ENCODE results near the gene DSTN.

The DSTN gene

GRCh38 chr20:17613328-17614175 is 43.7 kb downstream of the DSTN start:
- TF ChIP-seq OSR1 (CRISPR knock-in tag; IDR thresholded peaks at IDR 0.05) (no peak), ZC3H10 (CRISPR knock-in tag; IDR thresholded peaks at IDR 0.05) (no peak), PPARA (CRISPR knock-in tag; IDR thresholded peaks at IDR 0.05; ENCODE audit: borderline replicate concordance) (no peak), ISL1 (CRISPR knock-in tag; IDR thresholded peaks at IDR 0.05) (no peak), ZNF565 (CRISPR knock-in tag; conservative IDR thresholded peaks at IDR 0.05; ENCODE audit: low read depth) (no peak), ESRRG (CRISPR knock-in tag; IDR thresholded peaks at IDR 0.05) (no peak), CSDC2 (CRISPR knock-in tag; IDR thresholded peaks at IDR 0.05) (no peak), ZNF70 (CRISPR knock-in tag; IDR thresholded peaks at IDR 0.05) (no peak), SNAI2 (CRISPR knock-in tag; IDR thresholded peaks at IDR 0.05) (no peak), TOX (CRISPR knock-in tag; IDR thresholded peaks at IDR 0.05; ENCODE audit: borderline replicate concordance) (no peak), ZFP3 (CRISPR knock-in tag; IDR thresholded peaks at IDR 0.05) (no peak), TCF4 (CRISPR knock-in tag; IDR thresholded peaks at IDR 0.05; ENCODE audit: borderline replicate concordance) (no peak), TSHZ2 (CRISPR knock-in tag; IDR thresholded peaks at IDR 0.05) (no peak), GLIS3 (CRISPR knock-in tag; IDR thresholded peaks at IDR 0.05) (no peak), ZNF8 (CRISPR knock-in tag; IDR thresholded peaks at IDR 0.05) (no peak), ARNTL (CRISPR knock-in tag; IDR thresholded peaks at IDR 0.05; ENCODE audit: borderline replicate concordance, low read depth) (no peak), ZFP30 (CRISPR knock-in tag; IDR thresholded peaks at IDR 0.05) (no peak), RARB (CRISPR knock-in tag; IDR thresholded peaks at IDR 0.05) (no peak)
- TF ChIP-seq, protein P1, sequence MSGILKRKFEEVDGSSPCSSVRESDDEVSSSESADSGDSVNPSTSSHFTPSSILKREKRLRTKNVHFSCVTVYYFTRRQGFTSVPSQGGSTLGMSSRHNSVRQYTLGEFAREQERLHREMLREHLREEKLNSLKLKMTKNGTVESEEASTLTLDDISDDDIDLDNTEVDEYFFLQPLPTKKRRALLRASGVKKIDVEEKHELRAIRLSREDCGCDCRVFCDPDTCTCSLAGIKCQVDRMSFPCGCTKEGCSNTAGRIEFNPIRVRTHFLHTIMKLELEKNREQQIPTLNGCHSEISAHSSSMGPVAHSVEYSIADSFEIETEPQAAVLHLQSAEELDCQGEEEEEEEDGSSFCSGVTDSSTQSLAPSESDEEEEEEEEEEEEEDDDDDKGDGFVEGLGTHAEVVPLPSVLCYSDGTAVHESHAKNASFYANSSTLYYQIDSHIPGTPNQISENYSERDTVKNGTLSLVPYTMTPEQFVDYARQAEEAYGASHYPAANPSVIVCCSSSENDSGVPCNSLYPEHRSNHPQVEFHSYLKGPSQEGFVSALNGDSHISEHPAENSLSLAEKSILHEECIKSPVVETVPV (CRISPR knock-in tag; IDR thresholded peaks at IDR 0.05) = no peak
- TF ChIP-seq, protein P2, sequence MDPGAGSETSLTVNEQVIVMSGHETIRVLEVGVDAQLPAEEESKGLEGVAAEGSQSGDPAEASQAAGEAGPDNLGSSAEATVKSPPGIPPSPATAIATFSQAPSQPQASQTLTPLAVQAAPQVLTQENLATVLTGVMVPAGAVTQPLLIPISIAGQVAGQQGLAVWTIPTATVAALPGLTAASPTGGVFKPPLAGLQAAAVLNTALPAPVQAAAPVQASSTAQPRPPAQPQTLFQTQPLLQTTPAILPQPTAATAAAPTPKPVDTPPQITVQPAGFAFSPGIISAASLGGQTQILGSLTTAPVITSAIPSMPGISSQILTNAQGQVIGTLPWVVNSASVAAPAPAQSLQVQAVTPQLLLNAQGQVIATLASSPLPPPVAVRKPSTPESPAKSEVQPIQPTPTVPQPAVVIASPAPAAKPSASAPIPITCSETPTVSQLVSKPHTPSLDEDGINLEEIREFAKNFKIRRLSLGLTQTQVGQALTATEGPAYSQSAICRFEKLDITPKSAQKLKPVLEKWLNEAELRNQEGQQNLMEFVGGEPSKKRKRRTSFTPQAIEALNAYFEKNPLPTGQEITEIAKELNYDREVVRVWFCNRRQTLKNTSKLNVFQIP (CRISPR knock-in tag; IDR thresholded peaks at IDR 0.05; ENCODE audit: borderline replicate concordance, low read depth) = no peak
- no peak for ATAC-seq

DNA sequence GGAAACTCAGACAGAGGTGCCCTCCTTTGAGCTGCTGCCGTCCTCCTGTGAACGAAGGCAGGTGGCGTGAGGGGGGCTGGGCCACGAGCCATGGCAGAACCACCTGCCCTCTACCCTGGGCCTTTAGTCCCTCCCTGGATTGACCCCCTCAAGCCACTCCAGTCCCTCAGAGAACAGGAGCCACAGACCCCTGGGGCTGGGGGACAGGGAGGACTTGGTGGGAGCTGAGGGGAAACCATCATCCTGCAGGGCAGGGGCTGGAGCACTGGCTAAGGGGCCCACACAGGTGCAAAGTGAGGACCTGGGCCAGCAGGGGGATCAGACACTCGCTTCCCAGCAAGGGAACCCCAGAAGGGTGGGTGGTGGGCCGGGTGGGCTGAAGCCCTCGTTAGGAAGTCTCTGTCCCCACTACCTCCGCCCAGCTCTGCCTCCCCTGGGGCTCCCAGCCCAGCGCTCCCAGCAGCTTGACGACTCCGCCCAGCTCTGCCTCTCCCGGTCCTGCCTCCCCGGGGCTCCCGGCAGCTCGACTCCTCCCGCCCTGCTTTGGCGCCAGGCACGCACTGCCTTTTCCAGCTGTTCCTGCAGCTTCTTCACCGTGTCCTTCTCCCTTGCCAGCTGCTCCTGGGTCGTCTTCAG is 44.4 kb downstream of the DSTN start:
- TF ChIP-seq ARNTL (CRISPR knock-in tag; IDR thresholded peaks at IDR 0.05; ENCODE audit: borderline replicate concordance, low read depth) (no peak), RARB (CRISPR knock-in tag; IDR thresholded peaks at IDR 0.05) (no peak), BACH2 (CRISPR knock-in tag; IDR thresholded peaks at IDR 0.05; ENCODE audit: borderline replicate concordance) (no peak)
- TF ChIP-seq, protein P2 (CRISPR knock-in tag; IDR thresholded peaks at IDR 0.05; ENCODE audit: borderline replicate concordance, low read depth) = no peak
- ATAC-seq = no peak
